HG03565 (cell line): ENCODE data around the gene RGPD3.

Experiments
- ATAC-seq: cut with Tn5 transposase; IDR thresholded peaks from one replicate; pipeline ENCODE4 v1.9.1; 2021; ENCODE audit warnings: mild to moderate bottlenecking, moderate library complexity; ENCODE audit not compliant: unreplicated experiment

Gene RGPD3

DNA sequence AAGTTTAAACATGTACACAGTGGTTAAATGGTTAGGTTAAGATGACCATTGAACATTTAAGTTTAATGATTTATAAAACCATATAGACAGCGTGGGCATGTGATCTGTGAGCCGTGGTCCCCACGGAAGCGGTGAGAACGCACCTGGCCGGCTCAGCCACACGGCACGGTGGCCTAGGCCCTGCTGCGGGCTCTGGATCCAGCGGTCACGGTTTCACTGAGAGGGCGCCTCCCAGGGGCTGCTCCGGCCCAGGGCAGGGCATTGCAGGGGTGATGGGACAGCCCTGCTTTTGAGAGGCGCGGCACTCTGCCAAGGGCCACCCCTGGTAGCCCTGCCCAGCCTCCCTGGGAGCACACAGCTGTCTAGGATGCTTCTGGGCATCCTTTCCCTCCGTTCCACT, 124.9 kb downstream of the RGPD3 start:
- ATAC-seq: no peak

- no peak for ATAC-seq
Measured at GRCh38 chr2:106342831-106343251, 125.4 kb downstream of the RGPD3 start.

DNA sequence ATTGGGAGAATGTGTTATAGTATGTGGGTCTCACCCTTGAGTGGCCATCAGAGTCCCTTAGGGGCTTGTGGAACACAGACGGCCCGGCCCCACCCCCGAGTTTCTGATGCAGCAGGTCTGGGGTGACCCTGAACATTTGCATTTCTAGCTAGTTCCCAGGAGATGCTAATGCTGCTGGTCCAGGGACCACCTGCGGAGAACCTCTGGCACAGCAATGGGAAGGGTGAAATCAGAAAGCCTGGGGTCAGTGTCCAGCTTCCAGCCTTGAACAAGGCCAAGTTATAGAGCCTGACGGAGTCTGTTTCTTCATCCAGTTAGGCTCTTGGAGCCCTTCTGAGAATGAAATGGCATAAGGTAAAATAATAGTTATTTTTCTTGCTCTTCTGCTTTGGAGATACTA, 126.5 kb downstream of the RGPD3 start:
- ATAC-seq: no peak
